GM19240 (cell line): Measurements from ENCODE around the gene TENT5A.

ENCODE experiments used
- DNase-seq: peaks from one replicate; pipeline ENCODE4 v3.0.0; 2011; ENCODE audit warnings: low spot score; ENCODE audit not compliant: insufficient read length

The TENT5A gene

DNA sequence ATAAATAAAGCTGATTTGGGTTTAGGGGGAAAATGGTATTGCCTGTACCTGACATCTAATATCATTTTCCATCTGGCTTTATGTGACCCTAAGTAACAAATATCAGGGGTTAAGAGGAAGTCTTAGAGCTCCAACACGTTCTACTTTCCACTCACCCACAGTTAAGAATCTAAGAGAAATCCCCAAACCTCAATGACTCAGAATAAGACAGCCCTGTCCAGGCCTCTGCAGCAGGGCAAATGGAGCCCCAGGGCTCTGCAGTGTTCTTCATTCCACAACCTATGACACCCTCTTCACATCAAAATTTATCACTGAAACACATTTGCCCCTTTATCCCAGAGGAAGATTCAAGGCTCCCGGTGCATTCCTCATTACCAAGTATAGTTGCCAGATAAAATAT lies 20.3 kb upstream of the TENT5A start:
- no peak for DNase-seq

GRCh38 chr6:81771097-81771496 lies 18.6 kb upstream of the TENT5A start:
- no peak for DNase-seq

DNA sequence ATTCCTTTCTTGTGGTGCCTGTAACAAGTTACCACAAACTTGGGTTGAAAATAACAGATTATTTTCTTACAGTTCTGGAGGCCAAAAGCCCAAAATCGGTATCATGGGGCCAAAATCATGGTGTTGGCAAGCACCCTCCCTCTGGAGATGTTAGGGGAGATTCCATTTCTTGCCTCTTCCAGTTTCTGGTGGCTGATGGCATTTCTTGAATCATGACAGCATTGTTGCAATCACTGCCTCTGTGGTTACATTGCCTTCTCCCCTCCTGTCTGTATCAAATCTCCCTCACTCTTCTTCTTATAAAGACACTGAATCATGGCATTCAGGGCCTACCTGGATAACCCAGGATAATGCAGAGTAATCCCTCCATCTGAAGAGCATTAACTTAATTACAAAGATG lies 17.9 kb upstream of the TENT5A start:
- DNase-seq, result no peak

- no peak for DNase-seq
Measured at GRCh38 chr6:81769824-81770223, 17.3 kb upstream of the TENT5A start.

DNA sequence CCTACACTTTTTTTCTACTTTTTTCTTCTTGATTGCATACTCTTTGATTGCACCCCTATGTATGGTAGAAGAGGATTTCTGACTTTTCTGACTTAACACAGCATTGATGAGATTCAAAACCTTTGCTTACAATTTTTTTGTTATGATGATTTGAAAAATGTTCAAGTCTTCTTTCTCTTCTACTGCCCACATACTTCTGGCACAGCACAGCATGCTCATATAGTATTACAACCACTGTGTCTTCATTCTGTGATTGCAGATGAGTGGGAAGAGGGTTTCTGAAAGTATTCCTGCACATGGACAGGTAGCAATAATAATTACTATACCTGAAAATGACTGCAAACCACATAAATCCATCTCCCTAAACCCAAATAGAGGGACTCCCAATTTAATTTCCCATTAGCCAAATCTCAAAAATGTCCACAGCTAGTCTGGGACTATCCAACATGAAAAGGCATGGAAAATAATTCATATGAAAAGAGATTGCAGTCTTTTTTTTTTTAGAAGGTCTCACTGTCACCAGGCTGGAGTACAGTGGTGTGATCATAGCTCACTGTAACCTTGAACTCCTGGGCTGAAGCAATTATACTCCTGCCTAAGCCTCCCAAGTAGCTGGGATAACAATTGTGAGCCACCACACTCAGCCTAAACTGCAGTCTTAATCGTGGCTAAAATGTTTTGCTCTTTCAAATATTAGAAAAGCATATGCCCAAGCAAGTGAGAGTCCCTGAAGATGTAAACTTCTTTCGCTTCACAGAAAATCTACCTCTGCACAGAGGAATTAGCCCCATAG lies 15.9 kb upstream of the TENT5A start:
- DNase-seq, result no peak

DNA sequence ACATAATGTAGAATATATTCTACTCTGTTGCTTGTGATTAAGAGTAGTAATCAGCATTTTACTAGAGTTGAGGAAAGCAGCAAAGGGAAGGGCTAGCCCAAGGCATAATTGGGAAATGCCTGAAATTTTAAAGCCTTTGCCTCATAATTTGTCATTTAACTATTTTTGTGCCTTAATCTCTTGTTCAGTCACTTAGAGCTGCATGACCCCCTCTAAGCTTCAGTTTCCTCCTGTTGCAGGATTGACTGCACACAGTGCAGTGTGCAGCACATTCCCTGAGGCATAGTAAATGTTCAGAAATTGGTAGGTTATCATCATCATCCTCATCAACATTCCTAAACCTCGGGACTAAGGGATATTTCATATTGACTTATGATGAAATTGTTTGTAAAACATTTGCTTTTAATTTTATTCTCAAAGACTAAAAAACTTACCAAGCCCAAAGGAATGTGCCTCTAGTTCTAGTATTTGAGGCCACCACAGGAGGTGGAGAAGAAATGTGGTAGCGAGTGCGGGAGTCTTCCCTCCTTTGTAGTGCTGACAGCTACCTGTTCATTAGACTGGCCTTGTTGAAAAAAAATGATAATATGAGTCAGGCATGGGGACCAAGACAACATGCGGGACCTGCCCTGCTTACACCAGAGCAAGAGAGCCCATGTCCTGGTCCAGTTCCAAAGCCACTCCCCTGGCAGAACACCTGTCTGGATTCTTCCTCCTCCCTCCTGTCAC lies 14.8 kb upstream of the TENT5A start:
- no peak for DNase-seq

GRCh38 chr6:81766482-81767069 lies 14.1 kb upstream of the TENT5A start:
- DNase-seq, result no peak

GRCh38 chr6:81764531-81764930 lies 12.1 kb upstream of the TENT5A start:
- DNase-seq, result no peak

DNA sequence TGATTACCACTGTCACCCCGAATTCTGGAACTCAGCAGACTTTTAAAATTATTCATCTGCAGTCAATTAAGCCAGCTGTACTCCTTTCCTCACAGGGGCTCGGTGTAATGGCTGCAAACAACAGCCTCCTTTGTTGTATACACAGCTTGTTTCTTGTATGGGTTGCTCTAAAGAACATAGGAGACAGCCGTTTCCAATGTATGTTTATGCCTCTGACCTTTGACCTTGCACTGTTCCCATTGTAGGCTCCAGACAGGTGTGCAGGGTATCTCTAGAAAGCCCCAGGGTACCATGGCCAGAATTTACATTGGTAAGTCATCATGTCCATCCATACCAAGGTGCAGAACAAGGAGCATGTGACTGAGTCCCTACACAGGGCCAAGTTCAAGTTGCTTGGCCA lies 11.5 kb upstream of the TENT5A start:
- DNase-seq, result no peak

DNA sequence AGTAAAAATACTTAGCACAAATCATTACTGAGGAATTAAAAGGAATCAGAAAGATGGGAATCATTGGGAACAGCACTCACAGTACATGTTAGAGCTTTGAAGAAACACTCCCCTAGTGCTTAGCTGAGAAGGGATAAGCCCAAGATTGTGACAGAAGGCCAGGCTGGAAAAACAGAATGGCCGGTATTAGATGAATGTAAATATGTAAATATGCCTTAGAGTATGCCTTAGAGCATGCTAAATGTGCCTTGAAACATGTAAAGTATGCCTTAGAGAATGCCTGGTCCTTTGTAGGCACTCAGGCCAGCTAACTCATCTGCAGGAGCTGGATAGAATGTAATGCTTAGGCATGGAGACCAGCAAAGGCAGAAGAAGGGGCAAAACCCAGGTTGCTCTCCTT lies 10.6 kb upstream of the TENT5A start:
- DNase-seq, result no peak

- no peak for DNase-seq
Measured at GRCh38 chr6:81762606-81763005, 10.1 kb upstream of the TENT5A start.

DNA sequence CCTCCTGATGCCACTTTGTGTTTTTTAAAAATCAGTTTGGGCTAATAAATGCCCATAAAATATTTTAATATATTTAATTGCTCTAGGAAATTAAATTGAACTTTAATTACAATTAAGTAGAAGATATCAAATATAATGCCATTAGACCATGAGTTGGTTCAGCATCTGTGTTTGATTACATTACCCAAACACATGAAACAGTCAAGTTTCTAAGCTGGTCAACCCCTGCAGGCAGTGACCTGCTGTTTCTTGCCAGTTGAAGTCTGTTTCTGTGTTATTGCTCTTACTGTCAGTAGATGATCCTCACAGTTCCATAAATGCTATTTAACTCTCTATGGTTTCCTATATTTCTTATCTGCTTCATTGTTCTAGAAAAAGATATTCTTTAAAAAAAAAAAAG lies 9.7 kb upstream of the TENT5A start:
- DNase-seq, result no peak

DNA sequence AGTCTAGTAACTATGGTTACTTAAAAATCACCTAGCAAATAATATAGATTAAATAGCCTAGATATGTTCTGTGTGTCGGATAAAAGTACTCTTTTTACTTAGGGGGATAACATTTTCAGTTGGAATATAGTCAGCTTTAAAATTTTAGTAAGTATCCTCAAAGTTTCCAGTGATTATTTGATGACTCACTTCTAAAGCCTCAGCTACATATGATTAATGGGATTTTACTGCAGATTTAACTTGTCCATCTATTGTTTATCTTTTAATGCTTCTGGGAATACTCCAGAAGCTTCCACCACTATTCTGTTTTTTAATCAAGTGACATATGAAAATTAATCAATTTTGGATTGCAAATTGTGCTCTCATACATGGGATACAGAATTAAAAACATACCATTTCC lies 8.7 kb upstream of the TENT5A start:
- DNase-seq, result no peak

DNA sequence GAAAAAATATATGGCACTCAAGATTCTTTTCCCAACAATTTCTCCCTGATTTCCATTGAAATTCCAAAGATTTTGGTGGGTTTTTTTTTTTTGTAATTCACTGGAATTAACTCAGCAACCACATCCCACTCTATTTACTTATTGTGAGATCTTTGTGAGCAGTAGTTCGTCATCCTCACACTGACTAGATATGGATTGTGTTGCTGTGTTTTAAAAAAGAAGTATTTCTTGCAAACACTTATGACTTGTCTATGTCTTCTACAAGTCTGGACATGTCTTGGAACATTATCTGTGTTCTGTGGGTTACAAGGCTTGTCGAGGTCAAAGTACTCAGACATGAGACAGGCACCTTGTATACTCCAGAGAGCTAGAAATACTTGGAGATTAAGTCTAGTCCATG lies 7.3 kb upstream of the TENT5A start:
- DNase-seq, result no peak

DNA sequence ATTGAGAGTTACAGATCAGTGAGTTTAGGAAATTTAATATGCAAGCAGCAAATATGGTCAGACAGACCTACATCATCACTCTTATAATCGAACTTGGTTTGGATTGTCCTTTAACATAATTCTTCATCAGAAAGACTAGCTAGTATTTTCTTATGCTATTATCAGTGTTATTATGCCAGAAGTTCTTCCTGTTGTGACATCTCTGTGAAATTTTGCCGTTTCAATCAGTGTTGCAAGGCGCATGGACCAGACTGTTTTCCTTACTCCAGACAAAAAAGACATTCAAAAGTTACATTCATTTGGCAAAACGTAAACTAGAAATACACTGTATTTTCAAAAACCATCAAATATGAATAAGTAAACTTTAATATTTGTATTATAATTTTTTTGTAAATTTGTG lies 5.7 kb upstream of the TENT5A start:
- DNase-seq, result no peak

- no peak for DNase-seq
Measured at GRCh38 chr6:81756690-81757089, 4.2 kb upstream of the TENT5A start.

GRCh38 chr6:81755551-81755950 lies 3.1 kb upstream of the TENT5A start:
- DNase-seq, result no peak

GRCh38 chr6:81754906-81755305 lies 2.4 kb upstream of the TENT5A start:
- no peak for DNase-seq

- DNase-seq, result no peak
Measured at GRCh38 chr6:81753711-81754577, 1.5 kb upstream of the TENT5A start.

- no peak for DNase-seq
Measured at GRCh38 chr6:81752921-81753710, 635 bp upstream of the TENT5A start.
